H1 (cell line): ENCODE data around the gene LDLRAD3. TPM values are rescaled to one million over a fixed set of nuclear protein-coding genes. Genes with fewer than 3 reads are reported as not detected.

ENCODE experiments used
- CTCF ChIA-PET: fragments of 300-600 bp; sonication (Branson Sonifier 250); formaldehyde crosslinking; loops from one replicate; lab custom pipeline; 2021; ENCODE audit not compliant: partially characterized antibody; lab: Charles Lee
- POLR2A ChIA-PET: fragments of 300-600 bp; sonication (Branson Sonifier 250); formaldehyde crosslinking; loops from one replicate; lab custom pipeline; 2021; ENCODE audit warnings: inconsistent platforms; ENCODE audit not compliant: partially characterized antibody; lab: Charles Lee
- DNase-seq, 2 experiments: peaks; one replicate each; pipeline versions ENCODE4 v3.0.0 to v3.0.0-alpha.2; 2010 to 2022; ENCODE audit warnings: low spot score in 2 of 2, low read depth in 1 of 2, mixed read lengths in 1 of 2
- FAIRE-seq: peaks from 2 replicates; lab custom pipeline; 2011; peaks lifted over from hg19 to GRCh38; lab: Jason Lieb, UNC
- H2AFZ ChIP-seq: 2 replicates; pipeline ENCODE4 v1.8.1; 2012; ENCODE audit warnings: low read length, inconsistent platforms
- H2AK5ac ChIP-seq: 2 replicates; pipeline ENCODE4 v1.6.1; 2013; ENCODE audit warnings: low read depth, low read length
- H2BK120ac ChIP-seq: replicated peaks from 2 replicates; pipeline ENCODE3; 2013; ENCODE audit warnings: low read depth, low read length, inconsistent platforms
- H2BK12ac ChIP-seq: 2 replicates; pipeline ENCODE4 v1.6.1; 2013; ENCODE audit warnings: low read depth, low read length
- H2BK15ac ChIP-seq: 2 replicates; pipeline ENCODE4 v1.6.1; 2013; ENCODE audit warnings: low read length
- H2BK20ac ChIP-seq: 2 replicates; pipeline ENCODE4 v1.6.1; 2013; ENCODE audit warnings: low read length
- H2BK5ac ChIP-seq: 2 replicates; pipeline ENCODE4 v1.6.1; 2013; ENCODE audit warnings: low read depth, low read length
- H3K14ac ChIP-seq: 2 replicates; pipeline ENCODE4 v1.6.1; 2013; ENCODE audit warnings: inconsistent platforms; ENCODE audit not compliant: insufficient read length
- H3K18ac ChIP-seq: 2 replicates; pipeline ENCODE4 v1.6.1; 2013; ENCODE audit warnings: low read length; ENCODE audit errors: extremely low read depth
- H3K23ac ChIP-seq: 2 replicates; pipeline ENCODE4 v1.6.1; 2013; ENCODE audit warnings: inconsistent platforms; ENCODE audit not compliant: insufficient read length
- H3K23me2 ChIP-seq: 2 replicates; pipeline ENCODE4 v1.6.1; 2013; ENCODE audit warnings: low read depth, low read length
- H3K27ac ChIP-seq: 2 replicates; pipeline ENCODE4 v1.6.1; 2011; ENCODE audit warnings: low read depth, low read length, inconsistent platforms
- H3K27me3 ChIP-seq, 4 experiments: replicated peaks in 1 of 4; 1 replicate in 1 of 4; 2 replicates in 3 of 4; pipeline versions ENCODE4 v1.6.1 to v1.8.1; 2011 to 2013; ENCODE audit warnings: low read length in 3 of 4, mild to moderate bottlenecking in 3 of 4, inconsistent platforms in 2 of 4, mixed read lengths in 2 of 4, moderate library complexity in 1 of 4; ENCODE audit not compliant: control insufficient read depth in 3 of 4, insufficient read depth in 3 of 4; ENCODE audit errors: extremely low read depth in 1 of 4
- H3K36me3 ChIP-seq, 4 experiments: 2 replicates each; pipeline versions ENCODE4 v1.6.1 to v1.8.1; 2011 to 2013; ENCODE audit warnings: mild to moderate bottlenecking in 4 of 4, low read length in 3 of 4, moderate library complexity in 2 of 4, control low read depth in 1 of 4, inconsistent platforms in 1 of 4; ENCODE audit not compliant: insufficient read depth in 4 of 4, control insufficient read depth in 2 of 4
- H3K4ac ChIP-seq: replicated peaks from 2 replicates; pipeline ENCODE3; 2013; ENCODE audit warnings: low read length, low read depth, mixed read lengths, inconsistent platforms; ENCODE audit not compliant: insufficient read length
- H3K4me1 ChIP-seq, 4 experiments: replicated peaks in 1 of 4; 1 replicate in 1 of 4; 2 replicates in 3 of 4; pipeline versions ENCODE4 v1.6.1 to v1.8.1; 2011 to 2013; ENCODE audit warnings: low read length in 3 of 4, inconsistent platforms in 2 of 4, mixed read lengths in 1 of 4; ENCODE audit not compliant: insufficient read depth in 4 of 4, control insufficient read depth in 3 of 4
- H3K4me2 ChIP-seq, 2 experiments: 2 replicates each; pipeline versions ENCODE4 v1.6.1 to v1.8.1; 2011 to 2013; ENCODE audit warnings: low read depth in 2 of 2, low read length in 2 of 2, control low read depth in 1 of 2, inconsistent platforms in 1 of 2, mild to moderate bottlenecking in 1 of 2; ENCODE audit not compliant: insufficient read depth in 1 of 2
- H3K4me3 ChIP-seq, 4 experiments: fragments of 200-600, 300-600 bp in 1 of 4; sonication (generic), shearing (Covaris generic), sonication (Bioruptor Twin) in 1 of 4; 2 replicates each; pipeline versions ENCODE4 v1.5.1 to v1.8.1; 2011 to 2016; ENCODE audit warnings: low read length in 4 of 4, low read depth in 3 of 4, control low read depth in 2 of 4, inconsistent platforms in 2 of 4, mild to moderate bottlenecking in 2 of 4, mixed read lengths in 1 of 4, moderate library complexity in 1 of 4; ENCODE audit not compliant: insufficient read depth in 2 of 4; ENCODE audit errors: extremely low read depth in 1 of 4
- H3K56ac ChIP-seq: replicated peaks from 2 replicates; pipeline ENCODE3; 2013; ENCODE audit warnings: low read depth, mild to moderate bottlenecking, mixed read lengths, low read length, inconsistent platforms; ENCODE audit not compliant: insufficient read length
- H3K79me1 ChIP-seq: 2 replicates; pipeline ENCODE4 v1.6.1; 2013; ENCODE audit warnings: low read depth, low read length, control low read depth
- H3K79me2 ChIP-seq, 2 experiments: 2 replicates each; pipeline versions ENCODE4 v1.6.1 to v1.8.1; 2012 to 2013; ENCODE audit warnings: low read length in 2 of 2, mild to moderate bottlenecking in 2 of 2, inconsistent platforms in 1 of 2; ENCODE audit not compliant: insufficient read depth in 2 of 2, control insufficient read depth in 1 of 2
- H3K9ac ChIP-seq, 4 experiments: replicated peaks in 1 of 4; 1 replicate in 1 of 4; 2 replicates in 3 of 4; pipeline versions ENCODE4 v1.6.1 to v1.8.1; 2011 to 2013; ENCODE audit warnings: low read depth in 3 of 4, low read length in 3 of 4, control low read depth in 2 of 4, mild to moderate bottlenecking in 2 of 4, moderate library complexity in 2 of 4, inconsistent platforms in 1 of 4; ENCODE audit errors: extremely low read depth in 1 of 4
- H3K9me3 ChIP-seq, 2 experiments: 2 replicates each; pipeline versions ENCODE4 v1.6.1 to v1.8.1; 2012 to 2013; ENCODE audit warnings: mild to moderate bottlenecking in 2 of 2, moderate library complexity in 2 of 2, control low read depth in 1 of 2, inconsistent platforms in 1 of 2, low read depth in 1 of 2, low read length in 1 of 2, mixed read lengths in 1 of 2; ENCODE audit not compliant: insufficient read depth in 2 of 2
- H4K20me1 ChIP-seq, 2 experiments: replicated peaks in 1 of 2; 2 replicates each; pipeline versions ENCODE3 to v1.8.1; 2011 to 2013; ENCODE audit warnings: inconsistent platforms in 2 of 2, low read length in 2 of 2, mild to moderate bottlenecking in 1 of 2; ENCODE audit not compliant: insufficient read depth in 2 of 2, control insufficient read depth in 1 of 2
- H4K5ac ChIP-seq: 2 replicates; pipeline ENCODE4 v1.6.1; 2013; ENCODE audit warnings: low read length, low read depth, mixed read lengths, inconsistent platforms; ENCODE audit not compliant: insufficient read length
- H4K8ac ChIP-seq: 2 replicates; pipeline ENCODE4 v1.8.0; 2013; ENCODE audit warnings: mild to moderate bottlenecking, moderate library complexity, low read length, inconsistent platforms; ENCODE audit not compliant: insufficient read depth; ENCODE audit errors: extremely low read depth
- H4K91ac ChIP-seq: replicated peaks from 2 replicates; pipeline ENCODE3; 2013; ENCODE audit warnings: low read length, mixed read lengths, inconsistent platforms; ENCODE audit not compliant: insufficient read length
- NANOG ChIP-seq: IDR thresholded peaks from 2 replicates; pipeline ENCODE4 v1.6.1; 2011; ENCODE audit warnings: low read length, low read depth, mild to moderate bottlenecking, inconsistent platforms; ENCODE audit not compliant: insufficient read depth, poor library complexity, severe bottlenecking
- NRF1 ChIP-seq: IDR thresholded peaks from 2 replicates; pipeline ENCODE4 v1.6.1; 2011; ENCODE audit warnings: mild to moderate bottlenecking, low read depth, low read length, improper control_type of control experiment
- RAD21 ChIP-seq, 2 experiments: IDR thresholded peaks in 1 of 2; conservative IDR thresholded peaks in 1 of 2; 2 replicates each; pipeline ENCODE4 v1.6.1; 2011; ENCODE audit warnings: low read depth in 2 of 2, low read length in 2 of 2, improper control_type of control experiment in 1 of 2, inconsistent platforms in 1 of 2, mild to moderate bottlenecking in 1 of 2, moderate library complexity in 1 of 2
- WGBS, 2 experiments: shearing (Covaris generic) in 1 of 2; methylation state at CpG; one replicate each; pipeline versions ENCODE4 v1.1.6 to v1.1.7; 2013 to 2015; ENCODE audit warnings: low lambda C conversion rate in 2 of 2, mixed read lengths in 2 of 2, inconsistent platforms in 1 of 2, low coverage in 1 of 2, missing lambda C conversion rate in 1 of 2; ENCODE audit not compliant: insufficient replicate concordance in 2 of 2, insufficient coverage in 1 of 2, insufficient read length in 1 of 2; ENCODE audit errors: extremely low coverage in 1 of 2, missing lambda C conversion rate in 1 of 2; 5-methylcytosine and 5-hydroxymethylcytosine counted together
- polyA plus RNA-seq, 7 experiments: library from polyadenylated mRNA; depleted of rRNA in 3 of 7; stranded (reverse) in 5 of 7; unstranded in 2 of 7; fragments of >200 nt in 5 of 7; fragments of 200-250 nt in 2 of 7; gene quantifications; 1 replicate in 5 of 7; 2 replicates in 1 of 7; 4 replicates in 1 of 7; pipeline versions ENCODE4 v1.2.1 to v1.2.3, GENCODE V29; 2011 to 2013; ENCODE audit warnings: missing spikeins in 2 of 7, mixed read lengths in 2 of 7
- total RNA-seq: library from RNA; stranded (reverse); fragmentation: NEBNext Ultra II Directional; extraction: Animal tissue kit (Norgen Biotek cat#: 25700); gene quantifications from 2 replicates; pipeline ENCODE4 v1.2.1, GENCODE V29; 2021

LDLRAD3 gene
- total and polyA plus RNA-seq, 2 of the 8 experiments (the other 6 are each of a cell fraction or from before 2014, with no cell fraction given): 18.6 to 22.8 TPM

DNA sequence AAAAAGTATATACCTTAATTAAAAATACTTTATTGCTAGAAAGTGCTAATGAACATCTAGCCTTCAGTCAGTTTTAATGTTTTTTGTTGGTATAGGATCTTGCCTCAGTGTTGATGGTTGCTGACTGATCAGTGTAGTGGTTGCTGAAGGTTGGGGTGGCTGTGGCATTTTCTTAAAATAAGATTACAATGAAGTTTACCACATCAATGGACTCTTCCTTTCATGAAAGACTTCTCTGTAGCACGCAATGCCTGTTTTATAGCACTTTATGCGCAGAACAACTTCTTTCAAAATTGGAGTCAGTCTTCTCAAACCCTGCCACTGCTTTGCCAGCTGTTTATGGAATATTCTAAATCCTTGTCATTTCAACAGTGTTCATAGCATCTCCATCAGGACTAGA, 50.6 kb downstream of the LDLRAD3 start:
- Histone ChIP-seq H2BK12ac (no peak overlapping the region), H2BK120ac (no peak overlapping the region), H3K27ac (no peak overlapping the region), H3K79me1 (peaks cover 3% of the 10 kb centered on the region), H4K5ac (no peak overlapping the region), H3K23me2 (no peaks in the 10 kb centered on the region), H3K4ac (no peak overlapping the region), H3K4me1 (peaks cover 0 to 17% (median 6%) of the 10 kb centered on the region in 4 experiments; a peak in 4 of 7 replicates), H4K20me1 (no peaks in the 10 kb centered on the region), H2BK15ac (no peak overlapping the region), H3K9me3 (peaks cover 0 to 3% of the 10 kb centered on the region in 2 experiments; a peak in 1 of 4 replicates), H4K8ac (no peak overlapping the region), H3K9ac (no peak overlapping the region), H3K56ac (no peak overlapping the region), H4K91ac (no peak overlapping the region), H2BK5ac (no peak overlapping the region), H3K4me3 (no peak overlapping the region), H3K27me3 (no peaks in the 10 kb centered on the region), H3K4me2 (no peak overlapping the region), H3K18ac (no peak overlapping the region), H3K79me2 (peaks cover 0 to 73% of the 10 kb centered on the region in 2 experiments; a peak in 2 of 4 replicates), H2AFZ (no peak overlapping the region), H2AK5ac (no peak overlapping the region), H3K14ac (no peak overlapping the region), H2BK20ac (no peak overlapping the region), H3K36me3 (peaks cover 0 to 3% (median 0%) of the 10 kb centered on the region in 4 experiments; a peak in 1 of 8 replicates), H3K23ac (no peak overlapping the region)
- WGBS, 2 experiments: 96% methylated on average over 2 of the region's 2 CpGs; no CpG with 5 or more reads in 1 of the 2 experiments
- ChIA-PET POLR2A (no interaction called here), CTCF (interaction anchor here (1.2 to 1.8 kb wide), 5 partner anchors 8 to 172 kb away, joined by 3 to 7 read pairs (median 4); no protein-coding TSS in a partner anchor)
- FAIRE-seq (no peak), DNase-seq (no peak)
- TF ChIP-seq RAD21 (IDR thresholded peaks at IDR 0.05 in 1 of 2, conservative IDR thresholded peaks at IDR 0.05 in 1 of 2; ENCODE audit: low read depth in 2 of 2, low read length in 2 of 2) (no peak), NRF1 (no peak), NANOG (no peak)
